ENCODE data around the gene UMODL1. TPM values are rescaled to one million over a fixed set of nuclear protein-coding genes. Genes with fewer than 3 reads are reported as not detected.

Gene UMODL1
- total and polyA plus RNA-seq, 2 donors: 1.4 to 1.7 TPM

- DNase-seq (ENCODE audit: low read depth in 6 of 9, low spot score in 9 of 9): peak; percentile 70 to 96 (median 87)
- 28% methylated on average over 8 of the region's 8 CpGs for WGBS
- H3K4me3 ChIP-seq (ENCODE audit: low read length in 2 of 2): no peak overlapping the region
These were observed 117.0 kb downstream of the UMODL1 start for GRCh38 chr21:42187976-42188653.

DNA sequence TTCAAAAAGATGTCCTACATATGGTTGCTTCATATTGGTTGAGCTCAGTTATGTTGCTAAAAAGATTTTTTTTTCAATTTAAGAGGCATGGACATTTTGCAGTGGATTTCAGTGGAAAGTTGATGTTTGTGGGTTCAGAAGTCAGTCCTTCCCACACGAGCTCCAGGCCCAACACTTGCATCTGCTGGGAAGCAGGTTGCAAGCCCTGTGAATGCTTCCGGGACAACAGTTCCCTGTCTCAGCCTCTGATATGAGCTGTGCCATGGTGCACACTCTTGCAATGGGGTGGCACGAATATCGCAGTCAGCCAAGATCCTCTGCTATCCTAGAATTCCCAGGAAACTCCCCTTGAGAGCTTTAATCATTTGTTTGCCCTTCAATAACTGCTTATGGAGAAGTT lies 117.5 kb downstream of the UMODL1 start:
- peaks cover 38 to 69% of the 10 kb centered on the region in 2 donors for H3K4me1 ChIP-seq (ENCODE audit: control insufficient read depth in 2 of 2, insufficient read depth in 2 of 2, low read length in 2 of 2)
- DNase-seq (ENCODE audit: low read depth in 6 of 9, low spot score in 9 of 9): no peak
- WGBS: 70% methylated on average over 4 of the region's 4 CpGs
- no peaks in the 10 kb centered on the region for H3K27me3 ChIP-seq (ENCODE audit: control insufficient read depth in 2 of 2, insufficient read depth in 1 of 2, low read length in 1 of 2)
- no peaks in the 10 kb centered on the region for H3K36me3 ChIP-seq (ENCODE audit: control insufficient read depth in 2 of 2, insufficient read depth in 2 of 2, low read length in 1 of 2)
- H3K4me3 ChIP-seq (ENCODE audit: low read length in 2 of 2): no peak overlapping the region
- peaks cover 0 to 7% of the 10 kb centered on the region in 2 donors for H3K9me3 ChIP-seq (ENCODE audit: control insufficient read depth in 2 of 2, insufficient read depth in 1 of 2, low read length in 1 of 2)
- H3K27ac ChIP-seq (ENCODE audit: low read depth in 1 of 2, low read length in 1 of 2): peak overlapping the region; percentile 61 to 99

More at GRCh38 chr21:42187976-42188653, 117.0 kb downstream of the UMODL1 start:
- no peaks in the 10 kb centered on the region for H3K36me3 ChIP-seq (ENCODE audit: control insufficient read depth in 2 of 2, insufficient read depth in 2 of 2, low read length in 1 of 2)
- H3K27me3 ChIP-seq (ENCODE audit: control insufficient read depth in 2 of 2, insufficient read depth in 1 of 2, low read length in 1 of 2): no peaks in the 10 kb centered on the region
- peaks cover 35 to 63% of the 10 kb centered on the region in 2 donors for H3K4me1 ChIP-seq (ENCODE audit: control insufficient read depth in 2 of 2, insufficient read depth in 2 of 2, low read length in 2 of 2)
- peaks cover 0 to 7% of the 10 kb centered on the region in 2 donors for H3K9me3 ChIP-seq (ENCODE audit: control insufficient read depth in 2 of 2, insufficient read depth in 1 of 2, low read length in 1 of 2)
- H3K27ac ChIP-seq (ENCODE audit: low read depth in 1 of 2, low read length in 1 of 2): peak overlapping the region; percentile 97 to 99

DNA sequence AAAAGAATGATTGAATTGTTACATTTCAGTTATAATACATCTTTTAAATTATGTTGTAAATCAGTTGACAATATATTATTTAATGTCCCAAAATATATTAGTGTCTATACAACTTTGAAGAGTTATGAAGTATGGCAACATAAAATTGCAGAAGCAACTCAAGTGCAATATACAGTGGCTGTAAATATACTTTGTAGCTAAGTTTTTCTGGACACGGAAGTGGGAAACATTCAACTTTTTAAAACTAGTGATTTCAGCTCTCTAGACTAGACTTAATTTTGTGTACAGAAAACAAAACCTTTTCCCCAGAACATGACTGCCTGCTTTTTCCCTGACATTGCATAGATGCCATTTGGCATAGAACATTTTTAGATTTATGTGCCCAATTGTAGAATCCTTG lies 118.3 kb downstream of the UMODL1 start:
- H3K36me3 ChIP-seq (ENCODE audit: control insufficient read depth in 2 of 2, insufficient read depth in 2 of 2, low read length in 1 of 2): no peaks in the 10 kb centered on the region
- no peak overlapping the region for H3K27ac ChIP-seq (ENCODE audit: low read depth in 1 of 2, low read length in 1 of 2)
- H3K9me3 ChIP-seq (ENCODE audit: control insufficient read depth in 2 of 2, insufficient read depth in 1 of 2, low read length in 1 of 2): peaks cover 0 to 6% of the 10 kb centered on the region in 2 donors
- H3K4me3 ChIP-seq (ENCODE audit: low read length in 2 of 2): no peak overlapping the region
- peaks cover 39 to 74% of the 10 kb centered on the region in 2 donors for H3K4me1 ChIP-seq (ENCODE audit: control insufficient read depth in 2 of 2, insufficient read depth in 2 of 2, low read length in 2 of 2)
- H3K27me3 ChIP-seq (ENCODE audit: control insufficient read depth in 2 of 2, insufficient read depth in 1 of 2, low read length in 1 of 2): no peaks in the 10 kb centered on the region
- 38% methylated on average over 1 of the region's 1 CpG for WGBS
- no peak for DNase-seq (ENCODE audit: low read depth in 6 of 9, low spot score in 9 of 9)

DNA sequence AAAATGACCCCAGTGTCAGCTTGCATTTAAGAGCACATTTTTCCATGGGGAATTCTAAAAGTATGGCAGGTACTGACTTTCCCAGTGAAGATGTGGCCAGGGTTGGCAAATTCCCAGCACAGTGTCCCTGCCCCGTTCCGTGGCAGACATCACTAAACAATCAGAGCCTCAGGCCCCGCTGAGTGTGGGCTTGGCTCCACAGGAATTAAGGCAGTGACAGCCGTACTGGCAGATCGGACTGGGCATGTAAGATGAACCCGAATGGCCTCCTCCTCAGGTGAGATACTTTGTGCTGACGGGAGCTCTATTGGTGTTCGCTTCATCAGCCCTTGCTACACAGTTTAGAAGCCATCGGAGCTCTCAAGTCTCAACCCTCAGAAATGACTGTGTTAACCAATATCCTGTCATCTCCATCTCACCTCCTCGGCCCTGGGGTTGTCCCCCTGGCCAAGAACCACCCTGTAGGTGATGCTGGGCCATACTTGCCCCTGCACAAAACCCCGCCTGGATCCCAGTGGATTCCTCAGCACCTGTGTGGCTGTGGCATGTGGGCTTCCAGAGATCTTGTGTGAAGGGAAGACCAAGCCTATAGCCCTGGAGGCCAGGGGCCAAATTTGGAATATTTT lies 118.9 kb downstream of the UMODL1 start:
- WGBS: 83% methylated on average over 11 of the region's 11 CpGs
- Histone ChIP-seq H3K36me3 (ENCODE audit: control insufficient read depth in 2 of 2, insufficient read depth in 2 of 2, low read length in 1 of 2) (no peaks in the 10 kb centered on the region), H3K4me3 (ENCODE audit: low read length in 2 of 2) (no peak overlapping the region), H3K4me1 (ENCODE audit: control insufficient read depth in 2 of 2, insufficient read depth in 2 of 2, low read length in 2 of 2) (peaks cover 45 to 79% of the 10 kb centered on the region in 2 donors), H3K9me3 (ENCODE audit: control insufficient read depth in 2 of 2, insufficient read depth in 1 of 2, low read length in 1 of 2) (peaks cover 0 to 4% of the 10 kb centered on the region in 2 donors), H3K27ac (ENCODE audit: low read depth in 1 of 2, low read length in 1 of 2) (no peak overlapping the region), H3K27me3 (ENCODE audit: control insufficient read depth in 2 of 2, insufficient read depth in 1 of 2, low read length in 1 of 2) (no peaks in the 10 kb centered on the region)
- peak in 1 of 9 donors; percentile 26 for DNase-seq (ENCODE audit: low read depth in 6 of 9, low spot score in 9 of 9)

DNA sequence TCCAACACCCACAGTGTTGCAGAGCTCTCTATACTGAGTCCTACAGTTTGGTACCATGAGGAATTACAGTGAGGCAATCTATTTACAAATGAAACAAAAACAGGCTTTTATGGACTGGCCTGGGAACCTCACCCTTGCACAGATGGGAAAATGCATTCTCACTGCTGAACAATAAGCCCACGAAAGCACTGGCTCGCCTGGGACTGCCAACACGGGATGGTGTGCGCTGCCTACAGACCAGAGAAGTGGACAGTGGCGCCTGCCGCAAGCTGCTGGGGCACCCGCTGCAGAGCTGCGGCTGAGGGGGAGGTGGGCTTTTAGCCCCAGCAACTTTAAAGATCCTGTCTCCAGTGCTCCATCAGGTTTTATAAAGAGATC lies 119.4 kb downstream of the UMODL1 start:
- H3K4me3 ChIP-seq (ENCODE audit: low read length in 2 of 2): no peak overlapping the region
- DNase-seq (ENCODE audit: low read depth in 6 of 9, low spot score in 9 of 9): no peak
- WGBS: 97% methylated on average over 8 of the region's 8 CpGs
- no peak overlapping the region for H3K27ac ChIP-seq (ENCODE audit: low read depth in 1 of 2, low read length in 1 of 2)
- H3K36me3 ChIP-seq (ENCODE audit: control insufficient read depth in 2 of 2, insufficient read depth in 2 of 2, low read length in 1 of 2): no peaks in the 10 kb centered on the region
- H3K27me3 ChIP-seq (ENCODE audit: control insufficient read depth in 2 of 2, insufficient read depth in 1 of 2, low read length in 1 of 2): no peaks in the 10 kb centered on the region
- H3K9me3 ChIP-seq (ENCODE audit: control insufficient read depth in 2 of 2, insufficient read depth in 1 of 2, low read length in 1 of 2): peaks cover 0 to 4% of the 10 kb centered on the region in 2 donors
- peaks cover 47 to 84% of the 10 kb centered on the region in 2 donors for H3K4me1 ChIP-seq (ENCODE audit: control insufficient read depth in 2 of 2, insufficient read depth in 2 of 2, low read length in 2 of 2)

- no peak overlapping the region for H3K27ac ChIP-seq (ENCODE audit: low read depth in 1 of 2, low read length in 1 of 2)
- peaks cover 0 to 4% of the 10 kb centered on the region in 2 donors for H3K9me3 ChIP-seq (ENCODE audit: control insufficient read depth in 2 of 2, insufficient read depth in 1 of 2, low read length in 1 of 2)
- no peak for DNase-seq (ENCODE audit: low read depth in 6 of 9, low spot score in 9 of 9)
- 97% methylated on average over 5 of the region's 5 CpGs for WGBS
- H3K4me1 ChIP-seq (ENCODE audit: control insufficient read depth in 2 of 2, insufficient read depth in 2 of 2, low read length in 2 of 2): peaks cover 47 to 87% of the 10 kb centered on the region in 2 donors
- H3K36me3 ChIP-seq (ENCODE audit: control insufficient read depth in 2 of 2, insufficient read depth in 2 of 2, low read length in 1 of 2): no peaks in the 10 kb centered on the region
- H3K4me3 ChIP-seq (ENCODE audit: low read length in 2 of 2): no peak overlapping the region
- H3K27me3 ChIP-seq (ENCODE audit: control insufficient read depth in 2 of 2, insufficient read depth in 1 of 2, low read length in 1 of 2): no peaks in the 10 kb centered on the region
These were observed 119.9 kb downstream of the UMODL1 start for GRCh38 chr21:42191064-42191463.

DNA sequence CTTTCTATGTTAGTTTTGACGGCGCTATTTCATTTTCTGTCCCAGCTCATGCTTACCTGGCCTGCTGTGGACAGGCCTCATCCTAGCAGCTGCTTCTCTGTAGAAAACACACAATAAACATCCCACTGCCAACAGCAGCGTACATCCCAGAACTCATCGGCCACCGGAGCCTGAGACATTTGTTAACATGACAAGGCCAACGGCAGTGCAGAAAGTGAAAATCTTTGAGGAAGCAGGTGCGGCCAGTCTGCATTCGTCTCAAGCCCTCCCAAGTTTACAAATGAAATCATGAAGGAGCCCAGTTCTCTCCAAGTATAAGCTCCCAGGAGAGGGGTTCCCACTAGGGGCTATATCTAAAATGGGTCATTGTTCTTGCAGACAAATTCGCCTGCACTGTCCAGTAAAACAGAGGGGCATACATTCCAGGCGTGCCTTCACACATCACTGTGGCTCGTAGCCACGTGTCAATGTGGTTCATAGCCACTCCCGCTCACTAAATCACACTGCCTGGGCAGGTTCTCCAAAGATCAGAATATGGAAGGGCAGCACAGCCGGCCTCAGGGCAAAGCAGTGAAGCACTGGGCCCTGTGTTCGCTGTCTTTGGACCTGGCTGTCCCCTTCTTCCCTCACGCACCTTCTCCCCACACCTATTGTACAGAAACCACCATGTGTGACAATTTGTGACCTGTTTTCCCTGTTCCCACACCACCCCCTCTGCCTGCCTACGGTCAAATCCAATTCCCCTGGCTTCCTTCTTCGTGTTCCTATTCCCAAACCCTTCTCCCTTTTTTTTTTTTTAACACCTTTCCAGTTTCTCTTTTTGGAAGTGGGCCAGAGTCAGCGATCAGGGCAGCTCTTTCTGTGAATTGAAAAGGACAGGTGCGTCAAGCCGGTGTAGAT lies 120.8 kb downstream of the UMODL1 start:
- peaks cover 43 to 82% of the 10 kb centered on the region in 2 donors for H3K4me1 ChIP-seq (ENCODE audit: control insufficient read depth in 2 of 2, insufficient read depth in 2 of 2, low read length in 2 of 2)
- H3K27me3 ChIP-seq (ENCODE audit: control insufficient read depth in 2 of 2, insufficient read depth in 1 of 2, low read length in 1 of 2): no peaks in the 10 kb centered on the region
- H3K27ac ChIP-seq (ENCODE audit: low read depth in 1 of 2, low read length in 1 of 2): no peak overlapping the region
- 57% methylated on average over 21 of the region's 21 CpGs for WGBS
- peak in 1 of 9 donors; percentile 57 for DNase-seq (ENCODE audit: low read depth in 6 of 9, low spot score in 9 of 9)
- no peak overlapping the region for H3K4me3 ChIP-seq (ENCODE audit: low read length in 2 of 2)
- no peaks in the 10 kb centered on the region for H3K36me3 ChIP-seq (ENCODE audit: control insufficient read depth in 2 of 2, insufficient read depth in 2 of 2, low read length in 1 of 2)
- H3K9me3 ChIP-seq (ENCODE audit: control insufficient read depth in 2 of 2, insufficient read depth in 1 of 2, low read length in 1 of 2): peaks cover 0 to 2% of the 10 kb centered on the region in 2 donors
